CD4-positive, CD25-positive, alpha-beta regulatory T cell (primary cell): ENCODE measurements around the gene PDE8A. TPM values are rescaled to one million over a fixed set of nuclear protein-coding genes. Genes with fewer than 3 reads are reported as not detected.
"Not testable (repeated sequence)": the region's sequence is repeated elsewhere in the genome, so short reads cannot be mapped to it uniquely, and the experiment has no call there.

Experiments used
- ATAC-seq, 2 donors: fragments of 150-1000 bp; cut with Tn5 transposase; one replicate each; pipeline ENCODE4 v1.10.0; 2021; ENCODE audit warnings: low read depth in 2 of 2, moderate number of reproducible peaks in 2 of 2, moderate library complexity in 1 of 2
- DNase-seq, 3 donors: peaks; one replicate each; pipeline versions ENCODE4 v3.0.0 to v3.0.0-alpha.2; 2012 to 2022; ENCODE audit warnings: mixed read lengths in 1 of 3
- H3K27ac ChIP-seq: one replicate; pipeline ENCODE4 v1.7.0; 2013; ENCODE audit warnings: mild to moderate bottlenecking, low read length; ENCODE audit not compliant: insufficient read depth, poor library complexity, severe bottlenecking
- H3K27me3 ChIP-seq: one replicate; pipeline ENCODE4 v1.7.0; 2013; ENCODE audit warnings: low read length; ENCODE audit not compliant: control insufficient read depth, insufficient read depth
- H3K36me3 ChIP-seq: one replicate; pipeline ENCODE4 v1.7.0; 2013; ENCODE audit warnings: mild to moderate bottlenecking, low read length, moderate library complexity; ENCODE audit not compliant: control insufficient read depth, insufficient read depth
- H3K4me1 ChIP-seq: 2 replicates; pipeline ENCODE4 v1.7.0; 2013; ENCODE audit warnings: mild to moderate bottlenecking, low read length; ENCODE audit not compliant: insufficient read depth, control insufficient read depth, poor library complexity, severe bottlenecking
- H3K4me3 ChIP-seq: one replicate; pipeline ENCODE4 v1.7.0; 2013; ENCODE audit warnings: low read depth, mild to moderate bottlenecking, low read length, moderate library complexity
- H3K9me3 ChIP-seq, 2 experiments: 1 replicate in 1 of 2; 2 replicates in 1 of 2; pipeline ENCODE4 v1.7.0; 2013; ENCODE audit warnings: low read length in 2 of 2, mild to moderate bottlenecking in 1 of 2, moderate library complexity in 1 of 2; ENCODE audit not compliant: control insufficient read depth in 2 of 2
- H3K27ac Mint-ChIP-seq, 3 donors: one replicate each; pipeline ENCODE4 v1.8.0; 2020 to 2022; ENCODE audit warnings: mild to moderate bottlenecking in 3 of 3, mixed read lengths in 3 of 3, moderate library complexity in 2 of 3
- H3K27me3 Mint-ChIP-seq: one replicate; pipeline ENCODE4 v1.8.0; 2022; ENCODE audit warnings: mild to moderate bottlenecking, mixed read lengths
- H3K36me3 Mint-ChIP-seq: one replicate; pipeline ENCODE4 v1.8.0; 2020; ENCODE audit warnings: mixed read lengths
- H3K4me1 Mint-ChIP-seq, 4 donors: one replicate each; pipeline ENCODE4 v1.8.0; 2020 to 2022; ENCODE audit warnings: mixed read lengths in 4 of 4, mild to moderate bottlenecking in 1 of 4
- H3K4me3 Mint-ChIP-seq, 4 donors: one replicate each; pipeline ENCODE4 v1.8.0; 2020 to 2022; ENCODE audit warnings: mild to moderate bottlenecking in 4 of 4, mixed read lengths in 4 of 4, moderate library complexity in 3 of 4
- H3K9me3 Mint-ChIP-seq, 7 donors: one replicate each; pipeline ENCODE4 v1.8.0; 2020 to 2022; ENCODE audit warnings: mixed read lengths in 7 of 7, mild to moderate bottlenecking in 3 of 7, moderate library complexity in 2 of 7
- polyA plus RNA-seq, 4 donors: library from polyadenylated mRNA; unstranded; fragments of 300-500 nt; fragmentation: Illumina TruSeq; gene quantifications; one replicate each; pipeline ENCODE4 v1.2.3, GENCODE V29; 2021
- total RNA-seq: library from RNA; stranded (reverse); gene quantifications from one replicate; pipeline ENCODE4 v1.2.3, GENCODE V29; 2022

PDE8A gene
- total and polyA plus RNA-seq, 5 donors from 2014 or later: 2.0 to 28.9 (median 4.8) TPM

DNA sequence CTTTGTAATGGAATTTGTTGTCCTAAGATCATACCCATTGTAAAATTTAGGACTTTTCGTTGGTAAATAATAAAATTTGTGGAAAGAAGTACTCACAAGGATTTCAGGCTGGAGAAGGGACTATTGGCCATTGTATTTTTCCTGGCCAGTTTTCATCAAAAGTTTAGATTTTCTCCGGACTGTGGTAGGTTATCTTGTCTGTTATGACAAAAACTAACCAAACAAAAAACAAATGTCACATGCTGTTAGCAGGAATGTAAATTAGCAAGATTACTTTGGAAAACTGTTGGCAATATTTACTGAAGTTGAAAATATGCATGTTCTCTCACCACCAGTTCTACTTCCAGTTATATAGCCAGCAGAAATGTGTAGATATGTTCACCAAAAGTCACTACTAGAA lies 27.8 kb downstream of the PDE8A start:
- peak overlapping the region in 1 of 4 donors; percentile 15 for H3K4me3 Mint-ChIP-seq
- no peak overlapping the region for H3K27ac Mint-ChIP-seq
- peaks cover 10 to 58% (median 38%) of the 10 kb centered on the region in 4 donors for H3K4me1 Mint-ChIP-seq

DNA sequence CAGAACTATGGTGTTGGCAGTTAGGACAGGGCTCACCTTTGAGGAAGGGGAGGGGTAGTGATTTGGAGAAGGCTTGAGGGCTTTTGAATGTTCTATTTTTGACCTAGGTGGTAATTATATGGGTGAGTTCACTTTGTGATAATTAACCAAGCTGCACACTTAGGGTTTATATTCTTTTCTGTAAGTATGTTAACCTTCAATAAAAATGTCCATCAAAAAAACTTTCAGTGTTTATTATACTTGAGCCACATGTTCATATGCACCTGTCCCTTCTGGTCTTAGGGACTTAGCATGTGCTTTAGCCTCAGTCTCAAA lies 28.4 kb downstream of the PDE8A start:
- Mint-ChIP-seq H3K4me1 (peaks cover 10 to 57% (median 38%) of the 10 kb centered on the region in 4 donors), H3K27ac (no peak overlapping the region), H3K36me3 (peaks cover 3% of the 10 kb centered on the region), H3K27me3 (no peaks in the 10 kb centered on the region), H3K9me3 (peaks cover 0 to 6% (median 0%) of the 10 kb centered on the region in 7 donors), H3K4me3 (no peak overlapping the region)
- H3K27ac ChIP-seq: no peak overlapping the region
- DNase-seq (no peak), ATAC-seq (no peak)
- H3K9me3 ChIP-seq: no peaks in the 10 kb centered on the region
- no peak overlapping the region for H3K4me3 ChIP-seq
- no peaks in the 10 kb centered on the region for H3K36me3 ChIP-seq
- H3K4me1 ChIP-seq: peaks cover 5% of the 10 kb centered on the region
- no peaks in the 10 kb centered on the region for H3K27me3 ChIP-seq

More for the DNA sequence above, 27.8 kb downstream of the PDE8A start:
- peaks cover 0 to 6% (median 0%) of the 10 kb centered on the region in 7 donors for H3K9me3 Mint-ChIP-seq
- Histone ChIP-seq H3K9me3 (no peaks in the 10 kb centered on the region), H3K36me3 (no peaks in the 10 kb centered on the region), H3K27me3 (no peaks in the 10 kb centered on the region), H3K4me3 (no peak overlapping the region), H3K4me1 (peaks cover 5% of the 10 kb centered on the region), H3K27ac (no peak overlapping the region)
- H3K27me3 Mint-ChIP-seq: no peaks in the 10 kb centered on the region
- peaks cover 3% of the 10 kb centered on the region for H3K36me3 Mint-ChIP-seq
- DNase-seq (no peak), ATAC-seq (no peak)

DNA sequence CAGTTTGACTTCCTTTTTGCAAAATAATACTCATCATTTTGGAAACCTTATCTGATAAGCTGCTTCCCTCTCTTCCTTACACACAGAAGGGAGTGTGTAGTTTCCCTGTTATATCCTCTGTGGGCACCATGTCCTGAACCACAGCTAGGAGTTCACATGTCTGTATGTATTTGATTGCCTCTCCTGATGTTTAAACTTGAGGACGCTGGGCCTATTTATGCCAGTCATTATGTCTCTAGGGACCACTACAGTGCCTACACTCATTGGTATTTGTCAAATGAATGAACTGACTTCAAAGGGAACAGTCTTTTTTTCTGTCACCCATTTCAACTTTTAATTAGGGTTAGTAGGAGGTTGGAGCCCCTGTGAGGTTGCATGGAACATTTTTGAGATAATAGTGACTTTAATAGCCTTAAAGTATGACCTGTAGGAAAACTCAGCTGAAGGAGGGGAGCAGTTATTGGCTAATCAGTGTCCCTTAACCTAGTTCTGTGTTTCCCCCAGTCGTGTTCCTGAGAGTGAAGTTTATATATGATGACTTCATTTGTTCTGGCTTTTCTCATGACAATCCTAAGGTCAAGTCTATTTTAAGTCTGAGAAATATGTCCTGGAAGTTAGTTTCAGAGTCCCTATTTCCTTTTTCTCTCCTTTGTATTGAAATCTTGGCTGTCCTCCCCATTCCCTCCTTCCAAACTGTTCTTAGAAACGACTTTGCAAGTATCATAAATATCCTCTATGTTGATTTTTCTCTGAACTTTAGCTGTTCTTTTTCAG lies 28.9 kb downstream of the PDE8A start:
- Mint-ChIP-seq H3K27ac (no peak overlapping the region), H3K4me3 (no peak overlapping the region), H3K4me1 (peaks cover 10 to 57% (median 38%) of the 10 kb centered on the region in 4 donors), H3K36me3 (peaks cover 3% of the 10 kb centered on the region), H3K27me3 (no peaks in the 10 kb centered on the region), H3K9me3 (peaks cover 0 to 6% (median 0%) of the 10 kb centered on the region in 7 donors)
- no peaks in the 10 kb centered on the region for H3K27me3 ChIP-seq
- H3K27ac ChIP-seq: no peak overlapping the region
- H3K4me3 ChIP-seq: no peak overlapping the region
- no peaks in the 10 kb centered on the region for H3K36me3 ChIP-seq
- H3K4me1 ChIP-seq: peaks cover 5% of the 10 kb centered on the region
- DNase-seq (no peak), ATAC-seq (no peak)
- H3K9me3 ChIP-seq: no peaks in the 10 kb centered on the region

DNA sequence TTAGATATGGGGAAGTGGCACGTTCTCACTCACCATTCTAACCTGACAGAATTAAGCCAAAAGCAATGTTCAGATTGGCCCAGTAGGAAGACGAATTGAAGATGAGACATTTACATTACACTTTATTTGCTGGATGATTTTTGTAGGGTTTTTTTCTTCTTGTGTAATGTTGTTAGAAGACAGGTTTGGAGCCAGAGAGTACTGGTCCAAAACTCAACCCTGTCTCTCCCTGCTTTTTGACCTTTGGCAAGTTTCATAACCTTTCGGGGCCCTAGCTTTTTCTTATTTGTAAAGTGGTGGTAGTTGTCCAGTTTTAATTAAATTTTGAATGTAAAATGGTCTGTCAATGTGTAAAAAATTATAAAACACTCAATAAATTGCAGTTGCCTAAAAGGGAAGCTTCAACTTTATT lies 29.5 kb downstream of the PDE8A start:
- Mint-ChIP-seq H3K9me3 (peaks cover 0 to 6% (median 0%) of the 10 kb centered on the region in 7 donors), H3K36me3 (peaks cover 3% of the 10 kb centered on the region), H3K4me3 (no peak overlapping the region), H3K4me1 (peaks cover 10 to 59% (median 40%) of the 10 kb centered on the region in 4 donors), H3K27ac (no peak overlapping the region), H3K27me3 (no peaks in the 10 kb centered on the region)
- Histone ChIP-seq H3K36me3 (no peaks in the 10 kb centered on the region), H3K9me3 (no peaks in the 10 kb centered on the region), H3K27me3 (no peaks in the 10 kb centered on the region), H3K27ac (no peak overlapping the region), H3K4me1 (peaks cover 5% of the 10 kb centered on the region), H3K4me3 (no peak overlapping the region)
- ATAC-seq (no peak), DNase-seq (no peak)

DNA sequence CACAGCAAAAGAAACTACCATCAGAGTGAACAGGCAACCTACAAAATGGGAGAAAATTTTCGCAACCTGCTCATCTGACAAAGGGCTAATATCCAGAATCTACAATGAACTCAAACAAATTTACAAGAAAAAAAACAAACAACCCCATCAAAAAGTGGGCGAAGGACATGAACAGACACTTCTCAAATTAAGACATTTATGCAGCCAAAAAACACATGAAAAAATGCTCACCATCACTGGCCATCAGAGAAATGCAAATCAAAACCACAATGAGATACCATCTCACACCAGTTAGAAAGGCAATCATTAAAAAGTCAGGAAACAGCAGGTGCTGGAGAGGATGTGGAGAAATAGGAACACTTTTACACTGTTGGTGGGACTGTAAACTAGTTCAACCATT lies 30.1 kb downstream of the PDE8A start:
- H3K9me3 Mint-ChIP-seq, H3K4me1 ChIP-seq, H3K27ac ChIP-seq, H3K36me3 Mint-ChIP-seq, H3K27me3 ChIP-seq, DNase-seq, H3K27me3 Mint-ChIP-seq, H3K4me3 Mint-ChIP-seq, ATAC-seq, H3K9me3 ChIP-seq, H3K4me3 ChIP-seq, H3K27ac Mint-ChIP-seq, H3K36me3 ChIP-seq: not testable (repeated sequence)
- H3K4me1 Mint-ChIP-seq: peaks cover 15 to 61% (median 39%) of the 10 kb centered on the region in 4 donors

DNA sequence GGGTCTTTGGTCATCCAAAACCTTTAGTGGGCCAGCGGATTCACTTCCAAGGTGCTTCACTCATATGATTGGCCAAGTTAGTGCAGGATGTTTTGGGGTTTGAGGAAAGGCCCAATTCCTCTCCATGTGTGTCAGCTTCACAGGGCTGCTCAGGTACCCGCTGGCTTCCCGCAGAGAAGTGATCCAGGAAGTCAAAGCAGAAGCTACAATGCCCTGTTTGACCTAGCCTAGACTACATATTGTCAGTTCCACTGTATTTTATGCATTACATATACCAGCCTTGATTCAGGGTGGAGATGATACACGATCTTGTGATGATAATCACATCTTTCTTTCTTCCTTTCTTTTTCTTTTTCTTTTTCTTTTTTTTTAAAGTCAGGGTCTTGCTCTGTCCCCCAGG lies 32.1 kb downstream of the PDE8A start:
- peaks cover 0 to 6% (median 0%) of the 10 kb centered on the region in 7 donors for H3K9me3 Mint-ChIP-seq
- Histone ChIP-seq H3K4me1 (no peaks in the 10 kb centered on the region), H3K4me3 (no peak overlapping the region), H3K36me3 (no peaks in the 10 kb centered on the region), H3K27me3 (no peaks in the 10 kb centered on the region), H3K27ac (no peak overlapping the region), H3K9me3 (no peaks in the 10 kb centered on the region)
- H3K27ac Mint-ChIP-seq: peak overlapping the region in 1 of 3 donors; percentile 8
- H3K4me1 Mint-ChIP-seq: peaks cover 15 to 47% (median 27%) of the 10 kb centered on the region in 4 donors
- DNase-seq (no peak), ATAC-seq (no peak)
- no peaks in the 10 kb centered on the region for H3K27me3 Mint-ChIP-seq
- H3K36me3 Mint-ChIP-seq: peaks cover 7% of the 10 kb centered on the region
- no peak overlapping the region for H3K4me3 Mint-ChIP-seq

DNA sequence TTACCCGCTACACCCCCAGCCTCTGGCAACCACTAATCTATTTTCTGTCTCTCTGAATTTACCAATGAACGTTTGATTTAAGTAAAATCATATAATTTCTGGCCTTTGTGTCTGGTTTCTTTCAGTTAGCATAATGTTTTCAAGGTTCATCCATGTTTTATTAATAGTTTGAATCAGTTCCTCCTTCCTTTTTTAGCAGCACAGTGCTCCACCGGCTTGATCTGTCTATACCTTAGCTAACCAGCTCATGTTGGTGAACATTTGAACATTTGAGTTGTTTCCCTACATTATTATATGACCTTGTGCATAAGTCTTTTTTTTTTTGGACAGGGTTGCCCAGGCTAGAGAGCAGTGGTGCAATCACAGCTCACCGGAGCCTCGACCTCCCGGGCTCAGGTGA lies 33.3 kb downstream of the PDE8A start:
- DNase-seq (no peak), ATAC-seq (no peak)
- H3K27ac Mint-ChIP-seq: no peak overlapping the region
- H3K4me1 Mint-ChIP-seq: peaks cover 11 to 46% (median 23%) of the 10 kb centered on the region in 4 donors
- H3K36me3 Mint-ChIP-seq: peaks cover 7% of the 10 kb centered on the region
- Histone ChIP-seq H3K9me3 (no peaks in the 10 kb centered on the region), H3K4me1 (peaks cover 3% of the 10 kb centered on the region), H3K4me3 (no peak overlapping the region), H3K36me3 (no peaks in the 10 kb centered on the region), H3K27ac (no peak overlapping the region), H3K27me3 (no peaks in the 10 kb centered on the region)
- no peaks in the 10 kb centered on the region for H3K27me3 Mint-ChIP-seq
- no peak overlapping the region for H3K4me3 Mint-ChIP-seq
- peaks cover 0 to 6% (median 0%) of the 10 kb centered on the region in 7 donors for H3K9me3 Mint-ChIP-seq

DNA sequence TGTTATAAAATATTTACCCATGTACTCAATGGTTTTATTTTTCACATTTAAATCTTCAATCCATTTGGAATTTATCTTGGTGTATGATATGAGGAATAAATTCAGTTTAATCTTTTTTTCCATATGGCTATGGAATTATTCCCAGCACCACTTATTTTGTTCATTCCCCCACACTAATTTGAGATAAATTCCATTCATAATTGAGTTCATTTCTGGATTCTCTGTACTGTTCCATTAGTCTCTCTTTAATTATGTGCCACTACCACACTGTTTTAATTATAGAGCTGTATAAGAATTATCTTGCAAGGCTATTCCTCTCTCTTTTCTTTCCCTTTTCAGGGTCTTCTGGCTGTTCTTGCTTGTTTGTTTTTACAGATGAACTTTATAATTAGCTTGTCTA lies 34.6 kb downstream of the PDE8A start:
- H3K27me3 ChIP-seq: no peaks in the 10 kb centered on the region
- Mint-ChIP-seq H3K36me3 (peaks cover 4% of the 10 kb centered on the region), H3K4me1 (peaks cover 5 to 40% (median 19%) of the 10 kb centered on the region in 4 donors), H3K9me3 (peaks cover 0 to 2% (median 0%) of the 10 kb centered on the region in 7 donors), H3K27ac (no peak overlapping the region), H3K4me3 (no peak overlapping the region), H3K27me3 (no peaks in the 10 kb centered on the region)
- no peak overlapping the region for H3K27ac ChIP-seq
- ATAC-seq (no peak), DNase-seq (no peak)
- H3K36me3 ChIP-seq: no peaks in the 10 kb centered on the region
- H3K4me1 ChIP-seq: peaks cover 3% of the 10 kb centered on the region
- no peaks in the 10 kb centered on the region for H3K9me3 ChIP-seq
- no peak overlapping the region for H3K4me3 ChIP-seq
